NCI-H2227 (cell line): Measurements from ENCODE around the gene CD3E.
"Not testable (repeated sequence)": the region's sequence is repeated elsewhere in the genome, so short reads cannot be mapped to it uniquely, and the experiment has no call there.

Experiments used
- DNase-seq: peaks from one replicate; lab custom pipeline; 2025; ENCODE audit not compliant: unreplicated experiment; lab: John Stamatoyannopoulos, UW

CD3E gene

GRCh38 chr11:118289401-118289800, 15.1 kb upstream of the CD3E start:
- DNase-seq: no peak

- DNase-seq: no peak
Observed at GRCh38 chr11:118290923-118291322, 13.6 kb upstream of the CD3E start.

GRCh38 chr11:118291477-118292135, 12.9 kb upstream of the CD3E start:
- DNase-seq: no peak

- no peak for DNase-seq
Observed at GRCh38 chr11:118294053-118294452, 10.5 kb upstream of the CD3E start.

GRCh38 chr11:118295199-118295598, 9.3 kb upstream of the CD3E start:
- no peak for DNase-seq

GRCh38 chr11:118295815-118296454, 8.6 kb upstream of the CD3E start:
- DNase-seq: no peak

GRCh38 chr11:118301600-118302195, 2.8 kb upstream of the CD3E start:
- DNase-seq: no peak

- DNase-seq: no peak
Observed at GRCh38 chr11:118304227-118304567, 333 bp upstream of the CD3E start.

GRCh38 chr11:118305726-118306125, 1.2 kb downstream of the CD3E start:
- no peak for DNase-seq

GRCh38 chr11:118306556-118306955, 2.0 kb downstream of the CD3E start:
- no peak for DNase-seq

GRCh38 chr11:118308995-118309528, 4.5 kb downstream of the CD3E start:
- DNase-seq: not testable (repeated sequence)

GRCh38 chr11:118310271-118310670, 5.7 kb downstream of the CD3E start:
- DNase-seq: no peak

GRCh38 chr11:118310781-118311485, 6.4 kb downstream of the CD3E start:
- DNase-seq: no peak

- no peak for DNase-seq
Observed at GRCh38 chr11:118311518-118311917, 7.0 kb downstream of the CD3E start.

- DNase-seq: no peak
Observed at GRCh38 chr11:118312328-118312727, 7.8 kb downstream of the CD3E start.

GRCh38 chr11:118313242-118313641, 8.7 kb downstream of the CD3E start:
- no peak for DNase-seq

GRCh38 chr11:118314988-118315411, 10.5 kb downstream of the CD3E start:
- DNase-seq: no peak

GRCh38 chr11:118318124-118318523, 13.6 kb downstream of the CD3E start:
- no peak for DNase-seq

GRCh38 chr11:118318581-118319336, 14.2 kb downstream of the CD3E start:
- no peak for DNase-seq

GRCh38 chr11:118319337-118319707, 14.8 kb downstream of the CD3E start:
- DNase-seq: no peak

GRCh38 chr11:118320515-118320914, 16.0 kb downstream of the CD3E start:
- DNase-seq: no peak
